ENCODE measurements around the gene JMJD1C.

DNA sequence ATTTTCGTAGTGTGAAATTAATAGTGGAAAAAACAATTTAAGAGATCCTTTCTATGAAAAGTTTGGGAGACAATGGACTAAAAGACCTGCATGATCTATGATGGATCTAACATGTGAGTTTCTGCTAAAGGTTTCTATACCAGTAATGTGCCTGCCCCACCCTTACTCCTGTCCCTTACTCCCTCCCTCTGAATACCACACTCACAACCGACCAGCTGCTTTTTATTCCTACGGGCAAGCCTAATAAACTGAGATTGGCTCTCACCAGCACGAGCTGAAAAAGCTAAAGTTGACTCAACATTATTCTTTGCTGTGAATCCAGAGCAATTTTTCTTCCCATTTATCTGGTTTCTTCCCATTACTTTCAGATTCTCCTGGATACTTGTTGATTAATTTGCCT, 37.6 kb upstream of the JMJD1C start:
- TF ChIP-seq, protein P1, sequence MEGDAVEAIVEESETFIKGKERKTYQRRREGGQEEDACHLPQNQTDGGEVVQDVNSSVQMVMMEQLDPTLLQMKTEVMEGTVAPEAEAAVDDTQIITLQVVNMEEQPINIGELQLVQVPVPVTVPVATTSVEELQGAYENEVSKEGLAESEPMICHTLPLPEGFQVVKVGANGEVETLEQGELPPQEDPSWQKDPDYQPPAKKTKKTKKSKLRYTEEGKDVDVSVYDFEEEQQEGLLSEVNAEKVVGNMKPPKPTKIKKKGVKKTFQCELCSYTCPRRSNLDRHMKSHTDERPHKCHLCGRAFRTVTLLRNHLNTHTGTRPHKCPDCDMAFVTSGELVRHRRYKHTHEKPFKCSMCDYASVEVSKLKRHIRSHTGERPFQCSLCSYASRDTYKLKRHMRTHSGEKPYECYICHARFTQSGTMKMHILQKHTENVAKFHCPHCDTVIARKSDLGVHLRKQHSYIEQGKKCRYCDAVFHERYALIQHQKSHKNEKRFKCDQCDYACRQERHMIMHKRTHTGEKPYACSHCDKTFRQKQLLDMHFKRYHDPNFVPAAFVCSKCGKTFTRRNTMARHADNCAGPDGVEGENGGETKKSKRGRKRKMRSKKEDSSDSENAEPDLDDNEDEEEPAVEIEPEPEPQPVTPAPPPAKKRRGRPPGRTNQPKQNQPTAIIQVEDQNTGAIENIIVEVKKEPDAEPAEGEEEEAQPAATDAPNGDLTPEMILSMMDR (conservative IDR thresholded peaks at IDR 0.05; ENCODE audit: low read depth, low read length) = no peak
- no peak for TF ChIP-seq EZH2 (IDR thresholded peaks at IDR 0.05; ENCODE audit: low read length, unreplicated experiment)
- TF ChIP-seq EZH2phosphoT487 (IDR thresholded peaks at IDR 0.05; ENCODE audit: borderline replicate concordance, low read length) = no peak

Data from PC-3 (cell line).